Erythroblast (primary cell): ENCODE measurements around the gene HDAC4.

Experiments used
- GATA1 ChIP-seq: IDR thresholded peaks from 2 replicates; pipeline ENCODE4 v1.6.1; 2011; ENCODE audit warnings: low read depth, mild to moderate bottlenecking, control low read depth, low read length, moderate library complexity
- POLR2A ChIP-seq: IDR thresholded peaks from 2 replicates; pipeline ENCODE4 v1.6.1; 2011; ENCODE audit warnings: mild to moderate bottlenecking, low read length

DNA sequence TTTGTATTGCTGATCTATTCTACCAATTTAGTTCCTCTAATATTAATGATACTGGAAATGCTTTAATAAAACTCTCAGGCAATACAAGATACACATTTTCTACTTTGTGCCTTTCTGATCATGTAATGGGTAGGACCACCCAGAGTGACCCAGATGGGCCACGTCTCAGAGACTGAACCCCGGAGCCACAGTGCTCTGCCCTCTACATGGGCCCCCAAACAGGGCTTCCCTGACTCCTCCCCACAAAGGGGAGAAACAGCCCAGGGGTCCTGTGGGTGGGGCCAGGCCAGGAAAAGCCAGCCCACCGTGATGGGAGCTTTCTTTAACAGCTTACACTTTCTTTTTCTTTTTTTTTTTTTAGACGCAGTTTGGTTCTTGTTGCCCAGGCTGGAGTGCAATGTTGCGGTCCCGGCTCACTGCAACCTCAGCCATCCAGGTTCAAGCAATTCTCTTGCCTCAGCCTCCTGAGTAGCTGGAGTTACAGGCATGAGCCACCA is 18.4 kb downstream of the HDAC4 start:
- TF ChIP-seq POLR2A (no peak), GATA1 (no peak)
